ENCODE measurements around the gene HADHB. TPM values are rescaled to one million over a fixed set of nuclear protein-coding genes. Genes with fewer than 3 reads are reported as not detected.

The HADHB gene
- total RNA-seq, 2 experiments from 2014 or later = 58.8 TPM

DNA sequence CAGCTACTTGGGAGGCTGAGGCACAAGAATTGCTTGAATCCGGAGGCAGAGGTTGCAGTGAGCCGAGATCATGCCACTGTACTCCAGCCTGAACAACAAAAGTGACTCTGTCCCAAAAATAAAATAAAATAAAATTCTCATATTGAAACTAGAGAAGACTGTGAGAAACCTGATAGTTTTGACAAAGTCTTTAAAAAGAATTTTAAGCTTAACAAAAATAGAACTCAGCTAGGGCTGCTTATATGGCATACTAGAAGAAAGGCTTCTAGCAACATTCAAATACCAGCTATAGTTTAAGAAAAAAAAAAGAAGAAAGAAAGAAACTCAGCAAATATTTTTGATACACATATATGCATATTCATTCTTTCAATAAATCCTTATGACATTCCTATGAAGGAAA, 13.9 kb upstream of the HADHB start:
- Mint-ChIP-seq H3K36me3 (ENCODE audit: low read depth) (peaks cover 62% of the 10 kb centered on the region), H3K27ac (no peak overlapping the region), H3K4me1 (ENCODE audit: low read depth) (no peaks in the 10 kb centered on the region), H3K4me3 (no peak overlapping the region), H3K27me3 (no peaks in the 10 kb centered on the region), H3K9me3 (peaks cover 1% of the 10 kb centered on the region)
- TF ChIP-seq, protein P1, sequence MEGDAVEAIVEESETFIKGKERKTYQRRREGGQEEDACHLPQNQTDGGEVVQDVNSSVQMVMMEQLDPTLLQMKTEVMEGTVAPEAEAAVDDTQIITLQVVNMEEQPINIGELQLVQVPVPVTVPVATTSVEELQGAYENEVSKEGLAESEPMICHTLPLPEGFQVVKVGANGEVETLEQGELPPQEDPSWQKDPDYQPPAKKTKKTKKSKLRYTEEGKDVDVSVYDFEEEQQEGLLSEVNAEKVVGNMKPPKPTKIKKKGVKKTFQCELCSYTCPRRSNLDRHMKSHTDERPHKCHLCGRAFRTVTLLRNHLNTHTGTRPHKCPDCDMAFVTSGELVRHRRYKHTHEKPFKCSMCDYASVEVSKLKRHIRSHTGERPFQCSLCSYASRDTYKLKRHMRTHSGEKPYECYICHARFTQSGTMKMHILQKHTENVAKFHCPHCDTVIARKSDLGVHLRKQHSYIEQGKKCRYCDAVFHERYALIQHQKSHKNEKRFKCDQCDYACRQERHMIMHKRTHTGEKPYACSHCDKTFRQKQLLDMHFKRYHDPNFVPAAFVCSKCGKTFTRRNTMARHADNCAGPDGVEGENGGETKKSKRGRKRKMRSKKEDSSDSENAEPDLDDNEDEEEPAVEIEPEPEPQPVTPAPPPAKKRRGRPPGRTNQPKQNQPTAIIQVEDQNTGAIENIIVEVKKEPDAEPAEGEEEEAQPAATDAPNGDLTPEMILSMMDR (IDR thresholded peaks at IDR 0.05) = no peak
- ChIA-PET CTCF (interaction anchor here (0.6 kb wide), 1 partner anchor 24 kb away, joined by 3 read pairs; no protein-coding TSS in a partner anchor), POLR2A (interaction anchor here (0.7 to 2.3 kb wide), 2 partner anchors 11 to 14 kb away, joined by 3 to 11 read pairs; partner anchors contain the start of genes HADHA and HADHB)
- ATAC-seq = no peak
- DNase-seq = no peak
- intact Hi-C loops (cut with micrococcal nuclease) = no loop called here

DNA sequence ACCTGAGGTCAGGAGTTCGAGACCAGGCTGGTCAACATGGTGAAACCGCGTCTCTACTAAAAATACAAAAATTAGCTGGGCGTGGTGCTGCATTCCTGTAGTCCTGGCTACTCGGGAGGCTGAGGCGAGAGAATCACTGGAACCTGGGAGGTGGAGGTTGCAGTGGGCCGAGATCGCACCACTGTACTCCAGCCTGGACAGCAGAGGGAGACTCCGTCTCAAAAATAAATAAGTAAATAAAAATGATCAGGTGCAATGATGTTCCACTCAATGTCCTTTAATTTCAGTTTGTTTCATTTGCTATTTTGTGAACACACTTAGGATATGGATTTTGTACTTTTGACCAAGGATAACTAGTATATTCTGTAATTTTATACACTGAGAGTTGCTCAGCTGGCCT, 9.7 kb upstream of the HADHB start:
- H3K9me3 Mint-ChIP-seq = no peaks in the 10 kb centered on the region
- POLR2A ChIA-PET = interaction anchor here (0.7 to 2.9 kb wide), 2 partner anchors 9 to 10 kb away, joined by 3 to 12 read pairs; partner anchors contain the start of genes HADHA and HADHB
- H3K36me3 Mint-ChIP-seq (ENCODE audit: low read depth) = peaks cover 33% of the 10 kb centered on the region
- H3K27me3 Mint-ChIP-seq = no peaks in the 10 kb centered on the region
- H3K27ac Mint-ChIP-seq = no peak overlapping the region
- CTCF ChIA-PET = interaction anchor here (0.7 to 2.4 kb wide), 3 partner anchors 9 to 108 kb away, joined by 3 to 14 read pairs (median 3); partner anchors contain the start of genes HADHA and HADHB
- no peak overlapping the region for H3K4me3 Mint-ChIP-seq
- peaks cover 9% of the 10 kb centered on the region for H3K4me1 Mint-ChIP-seq (ENCODE audit: low read depth)
- ATAC-seq = no peak
- TF ChIP-seq, protein P1 (IDR thresholded peaks at IDR 0.05) = no peak
- no peak for DNase-seq
- intact Hi-C loops (cut with micrococcal nuclease) = no loop called here

GRCh38 chr2:26237868-26238267, 6.9 kb upstream of the HADHB start:
- H3K4me3 Mint-ChIP-seq = no peak overlapping the region
- ChIA-PET POLR2A (no interaction called here), CTCF (interaction anchor here (1.0 to 1.3 kb wide), 2 partner anchors 15 to 36 kb away, joined by 3 to 4 read pairs; no protein-coding TSS in a partner anchor)
- H3K27me3 Mint-ChIP-seq = no peaks in the 10 kb centered on the region
- intact Hi-C loops (cut with micrococcal nuclease) = no loop called here
- H3K4me1 Mint-ChIP-seq (ENCODE audit: low read depth) = peaks cover 32% of the 10 kb centered on the region
- peak overlapping the region; percentile 32 for H3K27ac Mint-ChIP-seq
- no peaks in the 10 kb centered on the region for H3K9me3 Mint-ChIP-seq
- DNase-seq = no peak
- TF ChIP-seq, protein P1 (IDR thresholded peaks at IDR 0.05) = no peak
- ATAC-seq = no peak
- peaks cover 22% of the 10 kb centered on the region for H3K36me3 Mint-ChIP-seq (ENCODE audit: low read depth)

GRCh38 chr2:26238311-26238958, 6.3 kb upstream of the HADHB start:
- TF ChIP-seq, protein P1 (IDR thresholded peaks at IDR 0.05) = no peak
- no peak overlapping the region for H3K4me3 Mint-ChIP-seq
- CTCF ChIA-PET = interaction anchor here (1.0 to 1.3 kb wide), 3 partner anchors 13 to 36 kb away, joined by 3 to 4 read pairs (median 3); no protein-coding TSS in a partner anchor
- no peak for DNase-seq
- POLR2A ChIA-PET = no interaction called here
- H3K27me3 Mint-ChIP-seq = no peaks in the 10 kb centered on the region
- peaks cover 20% of the 10 kb centered on the region for H3K36me3 Mint-ChIP-seq (ENCODE audit: low read depth)
- intact Hi-C loops (cut with micrococcal nuclease) = no loop called here
- H3K4me1 Mint-ChIP-seq (ENCODE audit: low read depth) = peaks cover 37% of the 10 kb centered on the region
- no peak overlapping the region for H3K27ac Mint-ChIP-seq
- no peak for ATAC-seq
- no peaks in the 10 kb centered on the region for H3K9me3 Mint-ChIP-seq

DNA sequence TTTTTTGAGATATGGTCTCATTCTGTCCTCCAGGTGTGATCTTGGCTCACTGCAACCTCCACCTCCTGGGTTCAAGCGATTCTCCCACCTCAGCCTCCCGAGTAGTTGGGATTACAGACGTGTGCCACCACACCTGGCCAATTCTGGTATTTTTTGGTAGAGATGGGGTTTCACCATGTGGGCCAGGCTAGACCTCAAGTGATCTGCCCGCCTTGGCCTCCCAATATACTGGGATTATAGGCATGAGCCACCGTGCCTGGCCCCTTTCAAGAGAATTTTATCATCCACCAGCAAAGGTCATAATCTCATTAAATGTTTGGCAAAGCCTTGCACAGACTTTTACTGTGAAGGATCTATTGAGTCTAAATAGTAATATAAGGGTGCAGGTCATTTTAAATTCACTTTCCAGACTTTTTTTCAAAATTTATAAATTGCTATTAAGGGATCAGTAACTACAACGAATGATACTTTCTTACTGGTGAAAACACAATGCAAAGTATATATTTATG, 2.8 kb upstream of the HADHB start:
- peak overlapping the region; percentile 58 for H3K4me3 Mint-ChIP-seq
- peak; percentile 11 for DNase-seq
- TF ChIP-seq, protein P1 (IDR thresholded peaks at IDR 0.05) = no peak
- peaks cover 15% of the 10 kb centered on the region for H3K36me3 Mint-ChIP-seq (ENCODE audit: low read depth)
- peak overlapping the region; percentile 20 for H3K27ac Mint-ChIP-seq
- CTCF ChIA-PET = interaction anchor here (1.7 to 4.2 kb wide), 2 partner anchors 7 to 25 kb away, joined by 3 to 14 read pairs; no protein-coding TSS in a partner anchor
- H3K9me3 Mint-ChIP-seq = no peaks in the 10 kb centered on the region
- intact Hi-C loops (cut with micrococcal nuclease) = loop anchor here (10.0 kb wide), 1 partner anchor 93 kb away; no protein-coding TSS in a partner anchor
- H3K27me3 Mint-ChIP-seq = no peaks in the 10 kb centered on the region
- POLR2A ChIA-PET = interaction anchor here (0.6 kb wide), 1 partner anchor 57 kb away, joined by 3 read pairs; no protein-coding TSS in a partner anchor
- ATAC-seq = no peak
- H3K4me1 Mint-ChIP-seq (ENCODE audit: low read depth) = peaks cover 52% of the 10 kb centered on the region

Measured in activated CD8-positive, alpha-beta T cell treated with anti-CD3 and anti-CD28 coated beads for 36 hours (primary cell).